Activated naive CD8-positive, alpha-beta T cell treated with anti-CD3 and anti-CD28 coated beads, Interleukin-2, amount 50 U/mL, for 16 hours (primary cell): Measurements from ENCODE around the gene ASGR2.

Source experiments
- DNase-seq: peaks from one replicate; pipeline ENCODE4 v3.0.0-alpha.2; 2020; ENCODE audit warnings: low read depth, low spot score

ASGR2 gene

GRCh38 chr17:7064261-7064660 is 50.4 kb downstream of the ASGR2 start:
- no peak for DNase-seq

- no peak for DNase-seq
Observed at GRCh38 chr17:7063518-7064094, 51.0 kb downstream of the ASGR2 start.

- no peak for DNase-seq
Observed at GRCh38 chr17:7060165-7060891, 54.3 kb downstream of the ASGR2 start.

- no peak for DNase-seq
Observed at GRCh38 chr17:7058831-7059447, 55.7 kb downstream of the ASGR2 start.

GRCh38 chr17:7056386-7056785 is 58.2 kb downstream of the ASGR2 start:
- no peak for DNase-seq
